Stimulated activated CD8-positive, alpha-beta memory T cell treated with anti-CD3 and anti-CD28 coated beads, Interleukin-2, amount 100 ng/mL, for 48 hours (primary cell): Measurements from ENCODE around the gene SEC14L6.

Experiments used
- DNase-seq, 2 donors: peaks; one replicate each; pipeline ENCODE4 v3.0.0-alpha.2; 2020; ENCODE audit warnings: low read depth in 2 of 2

The SEC14L6 gene

DNA sequence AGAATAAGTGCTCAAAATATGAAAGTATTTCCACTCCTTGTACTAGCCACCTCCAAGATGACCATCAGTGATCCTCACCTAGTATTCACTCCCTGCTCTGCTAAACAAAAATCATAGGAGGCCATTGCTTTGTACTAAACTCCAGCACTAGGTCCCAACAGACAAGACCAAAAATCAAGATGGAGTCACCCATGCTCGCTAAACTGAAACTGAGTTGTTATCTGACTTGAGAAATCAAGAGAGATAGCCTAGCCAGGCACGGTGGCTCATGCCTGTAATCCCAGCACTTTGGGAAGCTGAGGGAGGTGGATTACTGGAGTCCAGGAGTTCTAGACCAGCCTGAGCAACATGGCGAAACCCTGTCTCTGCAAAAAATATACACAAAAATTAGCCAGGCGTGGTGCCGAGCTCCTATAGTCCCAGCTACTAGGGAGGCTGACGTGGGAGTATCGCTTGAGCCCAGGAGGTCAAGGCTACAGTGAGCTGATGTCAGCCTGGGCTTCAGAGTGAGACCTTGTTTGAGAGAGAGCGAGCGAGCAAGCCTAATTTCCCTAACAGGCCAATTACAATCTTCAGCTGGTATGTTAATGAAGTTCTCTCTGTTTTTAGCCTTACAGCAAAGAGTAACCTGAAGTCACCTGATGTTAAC is 9.3 kb downstream of the SEC14L6 start:
- DNase-seq = no peak

DNA sequence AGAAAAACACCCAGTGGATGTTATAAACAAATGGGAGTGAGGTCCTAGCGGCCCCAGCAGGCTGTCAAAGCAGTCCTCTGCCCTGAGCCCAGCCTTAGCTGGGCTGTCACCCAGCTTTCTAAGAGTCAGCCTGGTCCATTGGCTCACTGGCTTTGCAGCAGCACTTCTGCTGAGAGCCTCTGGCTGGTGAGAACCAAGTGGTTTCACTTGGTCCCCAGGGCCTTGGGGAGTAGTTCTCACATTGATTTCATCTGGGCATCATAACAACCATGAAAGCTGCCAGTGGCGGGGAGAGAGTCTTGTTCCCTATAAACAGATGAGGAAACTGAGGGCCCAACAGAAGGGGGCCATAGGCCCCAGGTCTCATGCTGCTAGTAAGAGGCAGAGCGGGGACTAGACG is 11.4 kb downstream of the SEC14L6 start:
- DNase-seq = no peak

DNA sequence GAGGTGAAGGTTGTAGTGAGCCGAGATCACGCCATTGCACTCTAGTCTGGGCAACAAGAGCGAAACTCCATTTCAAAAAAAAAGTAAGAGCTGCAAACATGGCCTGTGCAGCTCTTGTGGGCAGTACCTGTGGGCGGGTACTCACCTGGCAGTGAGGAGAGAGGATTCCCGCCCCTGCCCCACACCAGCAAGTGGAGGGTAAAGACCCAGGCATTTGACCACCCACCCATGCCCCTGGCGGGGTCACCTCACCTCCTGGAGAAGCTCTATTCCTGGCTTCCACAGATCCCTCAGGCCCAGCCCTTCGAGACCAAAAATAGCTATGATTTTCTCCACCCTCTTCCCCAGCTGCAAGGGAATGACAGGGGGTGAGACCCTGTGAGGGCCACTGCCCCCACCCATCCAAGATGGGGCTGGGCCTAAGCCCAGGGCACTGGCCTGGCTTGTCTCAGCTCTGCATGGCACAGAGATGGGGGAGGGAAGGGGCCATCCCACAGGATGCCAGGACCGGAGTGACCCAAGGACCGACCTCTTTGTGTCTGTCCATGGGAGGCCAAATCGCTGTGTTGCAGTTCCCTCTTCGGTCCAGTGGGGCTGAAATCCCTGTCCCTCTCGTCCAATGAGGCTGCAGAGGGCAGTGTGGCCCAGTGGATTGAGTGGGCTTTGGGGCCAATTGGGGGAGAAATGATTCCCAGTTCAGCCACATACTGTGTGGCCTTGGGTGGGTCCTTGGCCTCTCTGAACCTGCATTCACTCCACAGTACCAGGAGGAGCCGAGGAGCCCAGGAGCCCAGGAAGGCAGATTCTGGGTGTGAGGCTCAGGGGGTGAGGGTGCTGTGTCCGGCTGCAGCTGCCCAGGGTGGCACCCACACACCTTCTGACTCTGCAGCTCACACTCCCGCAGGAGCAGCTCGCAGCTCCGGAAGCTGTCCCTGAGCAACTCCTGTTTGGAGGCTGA is 14.6 kb downstream of the SEC14L6 start:
- DNase-seq = no peak

DNA sequence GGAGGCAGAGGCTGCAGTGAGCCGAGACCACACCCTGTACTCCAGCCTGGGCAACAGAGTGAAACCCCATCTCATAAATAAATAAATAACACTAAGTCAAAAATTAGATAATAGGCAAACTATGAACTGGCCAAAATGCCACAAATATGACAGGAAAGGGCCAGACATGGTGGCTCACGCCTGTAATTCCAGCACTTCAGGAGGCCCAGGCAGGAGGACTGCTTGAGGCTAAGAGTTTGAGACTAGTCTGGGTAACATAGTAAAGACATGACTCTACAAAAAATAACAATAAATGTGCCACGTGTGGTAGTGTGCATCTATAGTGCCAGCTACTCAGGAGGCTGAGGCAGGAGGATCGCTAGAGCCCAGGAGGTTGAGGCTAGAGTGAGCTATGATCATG is 19.9 kb downstream of the SEC14L6 start:
- no peak for DNase-seq

DNA sequence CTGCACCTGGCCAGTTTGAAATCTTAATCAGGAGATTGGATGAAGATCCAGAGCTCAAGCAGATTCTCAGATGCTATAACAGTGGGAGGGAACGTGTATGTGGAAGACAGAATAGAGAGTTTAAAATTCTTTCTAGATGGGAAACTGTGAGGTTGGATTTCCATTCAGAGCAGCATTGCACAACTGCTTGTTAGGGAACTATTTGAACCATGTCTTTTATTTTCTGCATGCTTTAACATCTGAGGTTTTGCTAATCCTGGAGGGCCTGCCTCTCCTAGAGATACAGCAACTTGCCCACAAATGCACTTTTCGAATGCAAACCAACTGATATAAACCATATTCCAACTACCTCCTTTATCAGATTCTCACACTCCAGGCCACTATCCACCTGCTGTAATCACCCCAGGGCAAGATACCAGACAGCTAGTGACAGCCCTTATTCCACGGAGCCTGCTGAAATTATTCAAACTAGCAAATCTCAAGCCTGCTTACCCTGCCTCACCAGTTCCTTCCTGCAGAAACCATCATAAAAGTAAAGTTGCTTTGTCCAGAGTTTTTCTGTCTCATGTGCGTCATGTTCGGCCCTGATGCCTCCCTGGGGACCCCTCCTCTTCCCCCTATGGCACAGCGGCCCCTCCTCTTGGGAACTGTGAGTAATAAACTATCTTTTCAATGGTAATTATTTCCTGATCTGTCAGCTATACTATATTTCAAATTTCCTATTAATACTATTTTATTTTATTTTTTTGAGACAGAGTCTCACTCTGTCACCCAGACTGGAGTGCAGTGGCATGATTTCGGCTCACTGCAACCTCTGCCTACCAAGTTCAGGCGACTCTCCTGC is 22.7 kb downstream of the SEC14L6 start:
- DNase-seq = no peak

DNA sequence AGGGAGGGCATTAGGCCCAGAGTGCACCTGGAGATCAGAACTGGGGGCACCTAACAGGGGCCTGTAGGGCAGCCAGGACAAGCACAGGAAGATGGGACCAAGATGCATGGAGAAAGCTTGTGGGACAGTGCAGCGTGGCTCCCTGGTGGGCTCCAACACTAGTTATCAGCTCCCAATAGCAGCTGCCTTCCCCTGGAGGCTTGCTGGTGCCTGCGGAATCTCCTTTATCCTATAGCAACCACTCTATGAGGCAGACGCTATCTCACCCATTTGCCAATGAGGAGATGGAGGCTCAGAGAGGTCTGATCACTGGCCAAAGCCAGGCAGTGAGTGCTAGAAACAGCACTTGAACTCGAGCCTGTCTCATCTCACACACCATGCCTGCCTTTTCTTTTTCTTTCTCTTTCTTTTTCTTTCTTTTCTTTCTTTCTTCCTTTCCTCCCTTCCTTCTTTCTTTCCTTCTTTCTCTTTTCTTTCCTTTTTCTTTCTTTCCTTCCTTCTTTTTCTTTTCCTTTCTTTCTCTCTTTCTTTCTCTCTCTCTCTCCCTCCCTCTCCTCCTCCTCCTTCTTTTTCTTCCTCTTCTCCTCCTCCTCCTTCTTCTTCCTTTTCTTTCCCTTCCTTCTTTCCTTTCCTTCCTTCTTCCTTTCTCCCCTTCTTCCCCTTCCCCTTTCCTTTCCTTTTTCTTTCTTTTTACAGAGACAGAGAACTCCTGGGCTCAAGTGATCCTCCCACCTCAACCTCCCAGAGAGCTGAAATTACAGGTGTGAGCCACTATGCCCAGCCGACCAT is 25.0 kb downstream of the SEC14L6 start:
- DNase-seq = no peak

DNA sequence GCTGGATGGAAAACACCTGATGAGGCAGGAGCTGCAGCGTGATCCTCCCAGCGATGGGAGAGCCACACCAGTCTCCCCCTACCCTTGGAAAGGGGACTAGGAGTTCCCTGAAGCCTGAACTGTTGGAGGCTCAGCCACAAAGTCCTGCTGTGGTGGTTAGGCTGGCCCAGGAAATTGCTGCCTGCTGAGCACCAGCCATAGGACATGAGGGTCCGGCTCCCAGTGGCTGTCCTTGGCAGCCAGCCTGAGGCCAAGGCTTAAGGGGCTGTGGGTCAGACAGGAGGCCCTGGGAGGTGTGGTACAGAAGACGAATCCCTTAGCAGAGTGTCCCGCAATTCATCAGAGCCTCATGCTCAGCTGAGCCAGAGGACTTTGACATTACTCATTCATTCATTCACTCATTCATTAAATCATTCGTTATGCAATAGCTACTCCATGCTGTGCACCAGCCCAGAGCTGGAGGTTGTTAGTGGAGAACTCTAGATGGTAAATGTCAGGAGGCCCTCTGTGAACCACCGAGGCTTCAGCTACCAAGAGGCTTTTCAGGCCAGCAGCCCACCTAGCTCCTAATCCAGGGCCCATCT is 26.6 kb downstream of the SEC14L6 start:
- no peak for DNase-seq

DNA sequence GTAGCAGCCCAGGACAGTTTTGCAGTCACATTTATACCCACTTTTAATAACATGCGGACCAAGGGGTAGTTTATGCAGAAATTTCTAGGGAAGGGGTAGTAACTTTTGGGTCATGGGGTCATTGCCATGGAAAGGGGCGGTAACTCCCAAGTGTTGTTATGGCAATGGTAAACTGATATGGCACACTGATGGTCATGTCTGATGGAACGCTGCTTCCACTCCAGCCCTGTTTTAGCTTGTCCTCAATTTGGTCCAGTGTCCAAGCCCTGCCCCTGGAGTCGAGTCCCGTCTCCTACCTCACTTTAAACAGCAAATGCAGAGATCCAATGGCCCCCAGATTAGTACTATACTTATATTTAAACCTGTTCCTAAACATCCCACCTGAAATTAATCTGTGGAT is 29.8 kb downstream of the SEC14L6 start:
- no peak for DNase-seq

DNA sequence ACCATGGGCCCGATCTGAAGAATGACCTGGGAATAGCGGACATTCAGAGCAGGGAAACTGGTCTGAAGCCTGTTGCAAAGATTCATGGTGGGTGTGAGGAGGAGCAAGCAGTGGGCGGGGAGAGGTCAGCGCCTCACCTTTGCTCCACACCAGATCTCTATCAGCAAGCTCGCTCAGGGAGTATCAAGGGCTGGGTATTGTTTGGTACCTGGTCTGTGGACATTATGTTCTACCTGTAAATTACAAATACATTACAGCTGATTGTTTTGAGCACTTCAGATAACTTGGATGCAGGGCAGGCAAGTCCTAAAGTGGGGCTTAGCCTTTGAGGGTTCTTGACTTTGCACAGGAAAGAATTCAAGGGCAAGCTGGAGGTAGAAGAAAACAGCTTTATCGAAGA is 30.3 kb downstream of the SEC14L6 start:
- DNase-seq = no peak

DNA sequence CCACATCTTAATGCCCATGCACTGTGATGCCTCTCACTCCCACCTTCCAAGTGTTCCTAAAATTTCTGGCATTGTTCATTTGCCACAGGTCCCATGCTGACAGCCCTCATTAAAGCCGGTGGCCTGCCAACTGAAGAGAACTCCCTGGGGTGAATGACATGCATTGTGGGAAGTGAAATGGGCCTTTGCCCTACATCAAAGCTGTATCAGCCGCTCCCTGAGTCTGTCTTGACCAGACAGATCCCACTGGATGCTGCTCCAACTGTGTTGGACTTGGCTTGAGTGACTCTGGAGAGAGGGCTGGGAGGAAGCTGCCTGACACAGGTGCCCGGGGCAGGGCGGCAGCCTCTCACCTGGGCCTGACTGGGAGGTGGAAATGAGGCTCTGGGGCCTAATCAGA is 32.3 kb downstream of the SEC14L6 start:
- DNase-seq = no peak

DNA sequence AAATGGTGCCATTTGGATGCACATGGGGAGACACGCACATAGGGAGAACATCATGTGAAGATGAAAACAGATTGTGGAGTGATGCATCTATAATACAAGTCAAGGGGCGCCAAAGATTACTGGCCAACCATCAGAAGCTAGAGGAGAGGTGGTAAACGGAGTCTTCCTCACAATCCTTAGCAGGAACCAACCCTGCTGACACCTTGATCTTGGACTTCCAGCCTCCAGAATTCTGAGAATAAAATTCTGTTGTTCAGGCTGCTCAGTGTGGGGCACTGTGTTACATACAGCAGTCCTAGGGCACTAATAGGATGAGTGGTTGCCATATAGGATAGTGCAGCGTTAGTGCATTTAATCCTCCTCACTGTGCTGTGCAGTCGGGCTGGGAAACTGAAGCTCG is 33.1 kb downstream of the SEC14L6 start:
- no peak for DNase-seq

DNA sequence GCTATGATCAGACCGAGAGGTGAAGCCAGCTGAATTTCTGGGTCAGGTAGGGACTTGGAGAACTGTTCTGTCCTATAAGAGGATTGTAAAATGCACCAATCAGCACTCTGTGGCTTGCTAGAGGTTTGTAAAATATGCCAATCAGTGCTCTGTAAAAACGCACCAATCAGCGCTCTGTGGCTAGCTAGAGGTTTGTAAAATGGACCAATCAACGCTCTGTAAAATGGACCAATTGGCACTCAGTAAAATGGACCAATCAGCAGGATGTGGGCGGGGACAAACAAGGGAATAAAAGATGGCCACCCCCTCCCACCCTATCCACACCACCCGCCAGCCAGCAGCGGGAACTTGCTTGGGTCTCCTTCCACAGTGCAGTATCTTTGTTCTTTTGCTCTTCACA is 34.6 kb downstream of the SEC14L6 start:
- DNase-seq = no peak

DNA sequence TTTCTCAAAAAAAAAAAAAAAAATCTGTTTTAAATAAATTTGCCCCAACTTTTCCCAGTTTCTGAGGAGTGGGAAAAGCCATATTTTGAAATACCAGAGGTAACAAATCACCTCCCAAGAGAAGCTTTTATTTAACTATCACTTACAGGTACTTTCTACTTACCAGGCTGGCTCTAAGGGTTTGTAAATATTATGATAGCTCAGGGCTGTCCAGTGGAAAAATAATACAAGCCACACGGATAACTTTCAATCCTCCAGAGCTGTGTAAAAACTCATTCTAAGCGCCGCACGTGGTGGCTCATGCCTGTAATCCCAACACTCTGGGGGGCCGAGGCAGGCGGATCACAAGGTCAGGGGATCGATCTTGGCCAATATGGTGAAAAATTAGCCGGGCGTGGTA is 35.4 kb downstream of the SEC14L6 start:
- no peak for DNase-seq

DNA sequence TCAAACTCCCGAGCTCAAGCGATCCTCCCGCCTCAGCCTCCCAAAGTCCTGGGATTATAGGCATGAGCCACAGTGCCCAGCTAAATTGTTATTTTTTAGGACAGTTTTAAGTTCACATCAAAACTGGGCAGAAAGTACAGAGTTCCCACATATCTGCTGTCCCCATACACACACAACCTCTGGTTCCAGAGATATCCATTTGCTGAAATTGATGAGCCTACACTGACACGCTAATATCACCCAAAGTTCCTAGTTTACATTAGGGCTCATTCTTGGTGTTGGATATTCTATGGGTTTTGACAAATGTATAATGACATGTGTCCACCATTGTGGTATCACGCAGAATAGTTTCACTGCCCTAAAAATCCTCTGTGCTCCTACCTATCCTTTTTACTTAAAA is 38.3 kb downstream of the SEC14L6 start:
- no peak for DNase-seq

DNA sequence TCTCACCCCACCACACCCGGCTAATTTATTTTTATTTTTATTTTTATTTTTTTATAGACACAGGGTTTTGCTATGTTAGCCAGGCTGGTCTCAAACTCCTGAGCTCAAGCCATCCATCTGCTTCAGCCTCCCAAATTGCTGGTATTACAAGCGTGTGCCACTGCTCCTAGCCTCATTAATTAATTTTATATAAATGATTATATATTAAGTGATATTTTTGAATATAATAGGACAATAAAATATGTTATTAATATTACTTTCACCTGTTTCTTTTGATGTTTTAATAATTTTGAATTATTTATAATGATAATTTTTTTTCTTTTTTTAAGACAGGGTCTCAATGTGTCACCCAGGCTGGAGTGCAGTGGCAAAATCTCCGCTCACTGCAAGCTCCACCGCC is 38.9 kb downstream of the SEC14L6 start:
- DNase-seq = no peak

DNA sequence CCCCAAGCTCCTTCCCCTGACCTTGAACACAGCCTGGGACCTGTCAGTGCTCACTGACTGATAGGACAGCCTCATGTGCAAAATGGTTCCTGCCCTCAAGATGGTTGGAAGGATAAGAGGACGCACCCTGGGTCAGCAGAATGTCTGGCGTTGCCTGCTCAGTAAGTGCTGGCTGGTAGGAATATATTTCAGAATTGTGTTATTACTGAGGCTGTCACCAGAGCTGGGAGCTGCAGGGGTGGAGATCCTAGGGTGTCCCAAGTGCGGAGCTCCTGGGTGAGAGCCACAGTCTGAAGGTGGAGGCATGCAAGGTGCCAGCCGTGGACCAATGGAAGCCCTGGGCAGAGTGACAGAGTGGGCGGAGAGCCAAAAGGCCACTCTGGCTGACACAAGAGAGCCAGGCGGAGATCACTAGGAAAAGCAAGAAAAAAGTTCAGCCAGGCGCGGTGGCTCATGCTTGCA is 40.0 kb downstream of the SEC14L6 start:
- no peak for DNase-seq

DNA sequence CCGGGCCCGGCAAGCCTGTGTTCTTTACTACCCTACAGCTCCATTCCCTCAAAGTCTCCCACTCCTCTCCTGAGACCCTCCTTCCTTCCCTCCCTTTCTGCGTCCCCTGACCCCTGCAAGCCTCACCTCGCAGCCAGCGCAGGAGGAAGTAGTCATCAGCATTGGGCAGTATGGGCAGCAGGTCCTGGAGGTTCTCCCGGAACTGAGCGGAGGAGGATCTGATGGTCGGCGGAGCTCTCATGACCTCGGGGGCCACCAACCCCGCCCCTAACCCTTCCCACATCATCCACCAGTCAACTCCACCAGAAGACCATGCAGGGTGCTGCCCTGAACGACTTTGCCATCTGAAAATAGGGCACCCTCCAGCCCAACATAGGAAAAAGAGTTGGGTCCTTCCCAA is 43.0 kb downstream of the SEC14L6 start:
- no peak for DNase-seq

DNA sequence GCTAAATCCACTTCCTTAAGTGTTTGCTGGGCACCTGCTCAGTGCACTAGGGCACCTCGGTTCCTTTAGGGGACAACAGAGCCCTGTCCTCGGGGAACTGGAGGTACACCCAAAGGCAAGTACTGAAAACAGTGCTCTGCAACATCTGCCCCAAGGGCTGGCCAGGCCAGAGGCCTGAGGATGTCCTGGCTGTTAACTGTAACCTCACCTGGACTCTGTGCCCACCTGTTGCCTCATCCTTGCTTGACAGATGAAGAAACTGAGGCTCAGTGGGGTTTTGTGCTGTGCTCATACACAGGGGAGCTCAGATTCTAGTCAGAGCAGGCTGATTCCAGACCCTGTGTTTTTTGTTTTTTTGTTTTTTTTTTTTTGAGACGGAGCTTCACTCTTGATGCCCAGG is 43.6 kb downstream of the SEC14L6 start:
- no peak for DNase-seq

DNA sequence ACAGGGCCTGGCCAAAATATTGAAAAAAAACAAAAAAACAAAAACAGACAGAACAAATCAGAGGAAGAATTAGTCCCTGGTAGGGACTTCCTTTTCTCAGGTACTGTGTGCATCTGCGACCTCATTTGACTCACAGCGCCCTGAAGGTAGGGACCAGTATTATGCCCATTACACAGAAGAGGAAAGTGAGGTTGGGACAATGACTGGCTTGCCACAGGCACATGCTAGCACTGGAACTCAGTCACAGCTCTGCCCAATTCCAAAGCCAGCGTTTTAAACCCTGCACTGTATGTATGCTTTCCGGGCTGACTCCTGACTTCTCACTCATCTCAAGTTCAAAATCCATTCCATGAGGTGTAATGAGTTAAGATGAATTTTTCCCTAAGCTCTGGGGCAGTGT is 44.4 kb downstream of the SEC14L6 start:
- no peak for DNase-seq

DNA sequence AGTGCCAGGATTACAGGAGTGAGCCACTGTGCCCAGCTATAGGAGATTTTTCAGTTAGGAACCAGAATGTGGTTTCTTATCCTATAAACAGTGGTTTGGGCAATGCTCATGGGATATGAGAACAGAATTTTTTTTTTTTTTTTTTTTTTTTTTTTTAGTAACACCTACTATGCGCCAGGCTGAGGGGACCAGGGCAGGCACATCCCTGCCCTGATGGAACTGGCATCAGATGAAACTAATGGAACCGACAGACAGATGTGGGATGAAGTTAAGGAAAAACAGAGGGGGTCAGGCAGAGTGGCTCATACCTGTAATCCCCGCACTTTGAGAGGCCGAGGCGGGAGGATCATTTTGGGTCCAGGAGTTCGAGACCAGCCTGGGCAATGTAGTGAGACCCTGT is 45.9 kb downstream of the SEC14L6 start:
- no peak for DNase-seq
